GM18519 (cell line): ENCODE results near the gene CKAP2.
"Not testable (repeated sequence)": the region's sequence is repeated elsewhere in the genome, so short reads cannot be mapped to it uniquely, and the experiment has no call there.

ENCODE experiments used
- ATAC-seq: cut with Tn5 transposase; IDR thresholded peaks from one replicate; pipeline ENCODE4 v1.9.1; 2021; ENCODE audit warnings: mild to moderate bottlenecking, moderate library complexity; ENCODE audit not compliant: unreplicated experiment, low FRiP score

CKAP2 gene

GRCh38 chr13:52451135-52451804 is 4.0 kb upstream of the CKAP2 start:
- ATAC-seq = no peak

- ATAC-seq = no peak
Observed at GRCh38 chr13:52452470-52452869, 2.8 kb upstream of the CKAP2 start.

GRCh38 chr13:52454459-52454819 is 839 bp upstream of the CKAP2 start:
- peak; percentile 32 for ATAC-seq

GRCh38 chr13:52455677-52456041 is 381 bp downstream of the CKAP2 start:
- ATAC-seq = no peak

GRCh38 chr13:52459668-52460067 is 4.4 kb downstream of the CKAP2 start:
- ATAC-seq = no peak

GRCh38 chr13:52461265-52461664 is 6.0 kb downstream of the CKAP2 start:
- ATAC-seq = no peak

GRCh38 chr13:52463526-52463925 is 8.2 kb downstream of the CKAP2 start:
- ATAC-seq = no peak

- ATAC-seq = not testable (repeated sequence)
Observed at GRCh38 chr13:52468487-52468886, 13.2 kb downstream of the CKAP2 start.

- ATAC-seq = not testable (repeated sequence)
Observed at GRCh38 chr13:52480677-52481428, 25.6 kb downstream of the CKAP2 start.

- not testable (repeated sequence) for ATAC-seq
Observed at GRCh38 chr13:52487078-52487477, 31.8 kb downstream of the CKAP2 start.

GRCh38 chr13:52488763-52489162 is 33.5 kb downstream of the CKAP2 start:
- ATAC-seq = not testable (repeated sequence)

- ATAC-seq = not testable (repeated sequence)
Observed at GRCh38 chr13:52491015-52491414, 35.7 kb downstream of the CKAP2 start.

GRCh38 chr13:52494241-52494640 is 39.0 kb downstream of the CKAP2 start:
- not testable (repeated sequence) for ATAC-seq

- ATAC-seq = peak; percentile 60
Observed at GRCh38 chr13:52497979-52498378, 42.7 kb downstream of the CKAP2 start.

- ATAC-seq = not testable (repeated sequence)
Observed at GRCh38 chr13:52502277-52502676, 47.0 kb downstream of the CKAP2 start.

- ATAC-seq = not testable (repeated sequence)
Observed at GRCh38 chr13:52505843-52506242, 50.6 kb downstream of the CKAP2 start.

GRCh38 chr13:52509532-52509931 is 54.3 kb downstream of the CKAP2 start:
- not testable (repeated sequence) for ATAC-seq

GRCh38 chr13:52510221-52510797 is 55.0 kb downstream of the CKAP2 start:
- ATAC-seq = not testable (repeated sequence)

- not testable (repeated sequence) for ATAC-seq
Observed at GRCh38 chr13:52511598-52511997, 56.3 kb downstream of the CKAP2 start.

- ATAC-seq = not testable (repeated sequence)
Observed at GRCh38 chr13:52513957-52514596, 58.8 kb downstream of the CKAP2 start.

GRCh38 chr13:52523323-52523722 is 68.0 kb downstream of the CKAP2 start:
- not testable (repeated sequence) for ATAC-seq
